ENCODE results near the gene TM2D1.

Gene TM2D1

DNA sequence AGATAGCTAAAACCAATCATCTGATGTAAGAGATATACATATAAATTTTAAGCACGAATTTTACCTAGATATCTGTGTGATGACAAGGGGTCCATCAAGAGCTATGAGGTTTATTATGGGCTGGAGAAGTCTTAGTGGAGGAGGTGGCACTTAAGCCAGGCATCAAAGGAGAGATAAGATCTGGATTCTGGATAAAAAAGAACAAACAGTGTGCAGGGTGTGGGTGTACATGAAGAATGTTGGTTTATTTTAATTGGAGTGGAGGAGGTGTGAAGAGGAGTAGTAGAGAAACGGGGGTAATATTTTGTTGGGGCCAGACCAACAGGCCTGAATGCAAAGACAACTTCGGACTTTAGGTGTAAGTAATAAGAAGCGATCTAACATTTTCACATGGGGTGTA is 80.6 kb downstream of the TM2D1 start:
- DNase-seq (ENCODE audit: low spot score) = no peak

GRCh38 chr1:61642475-61643232 is 82.3 kb downstream of the TM2D1 start:
- no peak for DNase-seq (ENCODE audit: low spot score)

- peak; percentile 49 for DNase-seq (ENCODE audit: low spot score)
Measured at GRCh38 chr1:61641578-61642336, 83.2 kb downstream of the TM2D1 start.

- peak; percentile 25 for DNase-seq (ENCODE audit: low spot score)
Measured at GRCh38 chr1:61640531-61641530, 84.1 kb downstream of the TM2D1 start.

GRCh38 chr1:61639608-61640336 is 85.2 kb downstream of the TM2D1 start:
- DNase-seq (ENCODE audit: low spot score) = no peak

DNA sequence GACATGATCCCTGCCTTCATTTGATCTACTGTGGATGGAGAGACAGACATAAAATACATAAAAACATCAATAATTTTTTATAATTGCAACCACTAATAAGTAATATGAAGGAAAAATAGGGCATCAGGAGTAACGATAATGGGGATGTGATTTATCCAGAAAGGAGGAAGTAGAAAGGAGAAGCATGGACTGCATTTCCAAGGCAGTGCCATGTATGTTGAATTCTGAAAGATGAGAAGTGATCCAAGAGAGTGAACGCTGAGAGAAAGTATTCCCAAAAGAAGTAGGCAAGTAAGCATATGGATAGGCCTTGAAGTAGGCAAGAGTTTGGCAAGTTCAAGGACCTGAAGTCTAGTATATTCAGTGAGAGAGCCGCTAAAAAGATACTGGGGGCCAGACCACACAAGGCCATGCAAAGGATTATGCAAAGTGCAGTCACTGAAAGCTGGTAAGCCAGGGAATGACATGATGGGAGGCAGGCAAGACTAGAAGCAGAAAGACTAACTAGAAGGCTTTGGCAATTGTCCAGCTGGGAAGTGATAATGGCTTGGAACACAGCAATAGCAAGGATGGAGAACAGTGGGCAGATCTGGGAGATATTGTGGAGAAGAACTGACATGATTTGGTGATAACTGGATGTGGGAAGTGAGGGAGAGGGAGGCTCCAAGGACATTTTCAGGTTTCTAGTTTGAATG is 85.9 kb downstream of the TM2D1 start:
- no peak for DNase-seq (ENCODE audit: low spot score)

- DNase-seq (ENCODE audit: low spot score) = no peak
Measured at GRCh38 chr1:61638296-61638695, 86.6 kb downstream of the TM2D1 start.

DNA sequence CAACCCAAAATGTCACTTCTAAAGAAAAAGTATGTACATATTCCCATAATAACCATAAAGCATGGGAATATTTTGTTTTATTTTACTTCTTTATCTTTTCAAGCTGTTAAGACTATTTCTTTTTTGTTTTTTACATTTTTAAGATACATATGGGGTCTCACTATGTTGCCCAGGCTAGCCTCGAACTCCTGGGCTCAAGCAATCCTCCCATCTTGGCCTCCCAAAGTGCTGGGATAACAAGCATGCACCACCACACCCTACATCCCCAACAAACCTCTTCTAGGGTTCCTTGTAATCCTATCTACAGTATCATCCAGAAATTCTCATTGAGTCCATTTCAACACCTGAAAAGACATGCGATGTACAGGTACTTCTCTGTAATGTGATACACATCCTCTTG is 87.5 kb downstream of the TM2D1 start:
- DNase-seq (ENCODE audit: low spot score) = no peak

GRCh38 chr1:61636814-61637213 is 88.1 kb downstream of the TM2D1 start:
- DNase-seq (ENCODE audit: low spot score) = no peak

DNA sequence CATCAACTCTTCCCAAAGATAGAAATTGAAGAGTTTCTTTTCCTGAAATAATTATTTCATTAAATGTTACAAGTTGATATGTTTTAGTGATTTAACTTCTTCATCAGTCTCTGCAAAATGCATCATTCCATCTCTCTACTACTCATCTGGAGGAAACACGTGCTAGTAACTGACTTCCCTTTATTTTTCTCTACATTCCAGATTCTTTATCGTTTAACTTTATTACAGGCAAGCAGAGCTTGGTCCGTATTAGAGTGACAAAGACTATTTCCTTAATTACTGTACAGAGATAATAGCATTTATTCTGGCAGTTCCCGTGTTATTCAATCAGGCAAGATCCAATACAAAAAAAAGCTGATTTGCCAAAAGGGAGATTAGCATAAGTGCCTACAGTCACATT is 88.6 kb downstream of the TM2D1 start:
- no peak for DNase-seq (ENCODE audit: low spot score)

- no peak for DNase-seq (ENCODE audit: low spot score)
Measured at GRCh38 chr1:61635557-61635956, 89.4 kb downstream of the TM2D1 start.

GRCh38 chr1:61631436-61631835 is 93.5 kb downstream of the TM2D1 start:
- DNase-seq (ENCODE audit: low spot score) = no peak

All from hematopoietic multipotent progenitor cell treated with erythropoietin and hydrocortisone succinate and interleukin-3 and kit ligand, for 15 days (in vitro differentiated cells).